K562 (cell line): ENCODE measurements around the gene KRTAP10-12. TPM values are rescaled to one million over a fixed set of nuclear protein-coding genes. Genes with fewer than 3 reads are reported as not detected.

ENCODE experiments used
- ATAC-seq: fragments of 200-7000 bp; cut with Tn5 transposase; 3 replicates; pipeline ENCODE4 v1.9.1; 2020; ENCODE audit warnings: moderate library complexity
- BruUV-seq: library from RNA; stranded (reverse); fragments of 400-500 nt; replicated peaks from 2 replicates; lab custom pipeline; 2021; lab: Mats Ljungman, UMichigan
- CTCF ChIA-PET: fragments of 300-600 bp; formaldehyde crosslinking; extraction: SDS; loops from one replicate; lab custom pipeline; 2021; ENCODE audit warnings: low intra/inter-chr PET ratio; lab: Yijun Ruan, JAX
- POLR2A ChIA-PET: fragments of 300-600, 350-650 bp; sonication (Branson Sonifier 250); formaldehyde crosslinking; extraction: SDS; loops from one replicate; lab custom pipeline; 2021; ENCODE audit warnings: antibody characterized with exemption, inconsistent platforms; lab: Yijun Ruan, JAX
- DNase-seq, 4 experiments: peaks; one replicate each; pipeline versions ENCODE4 v3.0.0 to v3.0.0-alpha.2; 2011 to 2018; ENCODE audit warnings: low spot score in 3 of 4, mixed read lengths in 3 of 4; ENCODE audit errors: extremely low read depth in 1 of 4
- FAIRE-seq: peaks from 2 replicates; lab custom pipeline; 2011; peaks lifted over from hg19 to GRCh38; lab: Jason Lieb, UNC
- H2AFZ ChIP-seq: 2 replicates; pipeline ENCODE4 v1.6.0; 2011; ENCODE audit warnings: low read depth, low read length, control low read depth, inconsistent platforms
- H3K27ac ChIP-seq: fragments of 200-600 bp; 3 replicates; pipeline ENCODE4 v1.8.0; 2011; ENCODE audit warnings: low read depth, mild to moderate bottlenecking, control low read depth, inconsistent platforms, low read length, moderate library complexity, mixed read lengths; ENCODE audit errors: extremely low read depth
- H3K27me3 ChIP-seq, 2 experiments: fragments of 300-600 bp in 1 of 2; 2 replicates in 1 of 2; 3 replicates in 1 of 2; pipeline versions ENCODE4 v1.6.0 to v1.8.0; 2011; ENCODE audit warnings: inconsistent platforms in 2 of 2, low read length in 2 of 2, mild to moderate bottlenecking in 1 of 2, mixed read lengths in 1 of 2, moderate library complexity in 1 of 2; ENCODE audit not compliant: control insufficient read depth in 2 of 2, insufficient read depth in 2 of 2
- H3K36me3 ChIP-seq: fragments of 300-600 bp; 3 replicates; pipeline ENCODE4 v1.8.0; 2011; ENCODE audit warnings: mild to moderate bottlenecking, low read length, inconsistent platforms; ENCODE audit not compliant: control insufficient read depth, insufficient read depth
- H3K4me1 ChIP-seq, 2 experiments: fragments of 200-600 bp in 1 of 2; replicated peaks in 1 of 2; 2 replicates in 1 of 2; 3 replicates in 1 of 2; pipeline versions ENCODE4 v1.5.1 to v1.8.0; 2011; ENCODE audit warnings: inconsistent platforms in 2 of 2, low read length in 2 of 2, mild to moderate bottlenecking in 1 of 2, mixed read lengths in 1 of 2, moderate library complexity in 1 of 2; ENCODE audit not compliant: control insufficient read depth in 2 of 2, insufficient read depth in 2 of 2
- H3K4me2 ChIP-seq: 2 replicates; pipeline ENCODE4 v1.6.1; 2011; ENCODE audit warnings: low read length, control low read depth, inconsistent platforms, mixed read lengths; ENCODE audit not compliant: insufficient read depth
- H3K4me3 ChIP-seq: fragments of 200-600 bp; sonication (generic), shearing (Covaris generic); 2 replicates; pipeline ENCODE4 v1.5.1; 2016; ENCODE audit warnings: control low read depth, inconsistent platforms
- H3K79me2 ChIP-seq: fragments of 200-600 bp; 3 replicates; pipeline ENCODE4 v1.8.0; 2011; ENCODE audit warnings: low read length, inconsistent platforms; ENCODE audit not compliant: control insufficient read depth, insufficient read depth
- H3K9ac ChIP-seq, 2 experiments: 2 replicates each; pipeline versions ENCODE4 v1.6.0 to v1.6.1; 2011; ENCODE audit warnings: low read depth in 2 of 2, low read length in 2 of 2, control low read depth in 1 of 2, inconsistent platforms in 1 of 2, mild to moderate bottlenecking in 1 of 2, mixed read lengths in 1 of 2; ENCODE audit not compliant: insufficient read depth in 1 of 2
- H3K9me1 ChIP-seq: one replicate; pipeline ENCODE4 v1.6.0; 2011; ENCODE audit warnings: inconsistent platforms, mild to moderate bottlenecking, low read length, moderate library complexity; ENCODE audit not compliant: control insufficient read depth, insufficient read depth
- H3K9me3 ChIP-seq: replicated peaks from 2 replicates; pipeline ENCODE4 v1.5.1; 2011; ENCODE audit warnings: low read depth, low read length, inconsistent platforms; ENCODE audit not compliant: control insufficient read depth, insufficient read depth
- H4K20me1 ChIP-seq: replicated peaks from 2 replicates; pipeline ENCODE4 v1.6.1; 2011; ENCODE audit warnings: low read length, inconsistent platforms, mixed read lengths; ENCODE audit not compliant: control insufficient read depth, insufficient read depth
- ATF1 ChIP-seq, 2 experiments: fragments of 450-650 bp in 1 of 2; IDR thresholded peaks; 2 replicates each; pipeline ENCODE4 v1.6.1; 2016; ENCODE audit warnings: missing compliant biosample characterization in 1 of 2, missing genetic modification characterization in 1 of 2
- CBFA2T3 ChIP-seq: fragments of 450-650 bp; IDR thresholded peaks from 2 replicates; pipeline ENCODE4 v1.6.1; 2017
- HDAC8 ChIP-seq: fragments of 450-650 bp; IDR thresholded peaks from 2 replicates; pipeline ENCODE4 v1.6.1; 2016; ENCODE audit warnings: mild to moderate bottlenecking, missing genetic modification characterization, moderate library complexity, missing compliant biosample characterization
- IRF2 ChIP-seq: sonication (generic); formaldehyde crosslinking; IDR thresholded peaks from 2 replicates; pipeline ENCODE4 v1.8.1; 2022; ENCODE audit warnings: mild to moderate bottlenecking, missing genetic modification reagents
- L3MBTL2 ChIP-seq: fragments of 450-650 bp; IDR thresholded peaks from 2 replicates; pipeline ENCODE4 v1.6.1; 2016; ENCODE audit warnings: mild to moderate bottlenecking, moderate library complexity
- PPARD ChIP-seq: fragments of 250-450 bp; sonication (Bioruptor Pico); IDR thresholded peaks from 2 replicates; pipeline ENCODE4 v1.8.0; 2022; ENCODE audit warnings: inconsistent platforms, mild to moderate bottlenecking, moderate library complexity
- PTTG1 ChIP-seq: fragments of 450-650 bp; IDR thresholded peaks from 2 replicates; pipeline ENCODE4 v1.6.1; 2016; ENCODE audit warnings: low read depth, mild to moderate bottlenecking, missing genetic modification characterization, missing compliant biosample characterization
- SAFB ChIP-seq: fragments of 200-400 bp; formaldehyde crosslinking; IDR thresholded peaks from 2 replicates; pipeline ENCODE4 v1.6.1; 2017; ENCODE audit warnings: low read depth, low read length, borderline replicate concordance
- SLC30A9 ChIP-seq: fragments of 250-450 bp; sonication (Bioruptor Pico); IDR thresholded peaks from 2 replicates; pipeline ENCODE4 v1.8.0; 2022; ENCODE audit warnings: mild to moderate bottlenecking, moderate library complexity
- SRSF1 ChIP-seq: fragments of 200-400 bp; formaldehyde crosslinking; IDR thresholded peaks from 2 replicates; pipeline ENCODE4 v1.6.1; 2017; ENCODE audit warnings: mild to moderate bottlenecking, low read depth, low read length, moderate library complexity
- TAF7 ChIP-seq: fragments of 450-650 bp; IDR thresholded peaks from 2 replicates; pipeline ENCODE4 v1.6.1; 2016; ENCODE audit warnings: missing genetic modification characterization, missing compliant biosample characterization
- TEAD2 ChIP-seq: fragments of 450-650 bp; IDR thresholded peaks from 2 replicates; pipeline ENCODE4 v1.6.1; 2016; ENCODE audit warnings: missing genetic modification characterization, control low read depth, missing compliant biosample characterization
- ZBED1 ChIP-seq: IDR thresholded peaks from 2 replicates; pipeline ENCODE4 v1.6.1; 2014
- ZNF57 ChIP-seq: fragments of 450-650 bp; formaldehyde crosslinking; IDR thresholded peaks from 2 replicates; pipeline ENCODE4 v1.4.0; 2020; ENCODE audit warnings: mild to moderate bottlenecking, moderate library complexity
- ZNF699 ChIP-seq: fragments of 250-450 bp; sonication (Bioruptor Pico); IDR thresholded peaks from 2 replicates; pipeline ENCODE4 v1.8.0; 2021; ENCODE audit warnings: mild to moderate bottlenecking, moderate library complexity; ENCODE audit not compliant: insufficient replicate concordance
- ZSCAN29 ChIP-seq: fragments of 450-650 bp; IDR thresholded peaks from 2 replicates; pipeline ENCODE4 v1.6.1; 2017
- WGBS: fragments of 100-300 bp; shearing (Covaris generic); methylation state at CpG from one replicate; pipeline ENCODE4 v1.1.6; 2016; ENCODE audit warnings: low coverage, mixed read lengths; ENCODE audit not compliant: insufficient coverage; ENCODE audit errors: missing lambda C conversion rate; 5-methylcytosine and 5-hydroxymethylcytosine counted together
- in situ Hi-C: fragments of 300-500 bp; cut with MboI; formaldehyde crosslinking; loops from 4 replicates; pipeline ENCODE4 v1.15.0; 2018; ENCODE audit warnings: inconsistent platforms, mixed read lengths
- intact Hi-C: fragments of 100-400 bp; cut with micrococcal nuclease; formaldehyde crosslinking; loops from 2 replicates; pipeline ENCODE4 v1.14.2; 2022
- polyA plus RNA-seq, 8 experiments: library from polyadenylated mRNA; depleted of rRNA in 4 of 8; stranded (reverse) in 5 of 8; unstranded in 3 of 8; fragments of >200 nt; fragmentation: Nextera tagmentation in 2 of 8; fragmentation: Illumina TruSeq in 1 of 8; extraction: Ambion mirVana in 2 of 8; extraction: Trizol in 1 of 8; gene quantifications; 2 replicates each; pipeline versions ENCODE4 v1.2.1 to v1.2.3, GENCODE V29; 2011 to 2014; ENCODE audit warnings: inconsistent platforms in 1 of 8, missing spikeins in 1 of 8
- total RNA-seq, 7 experiments: library from RNA; depleted of rRNA in 6 of 7; stranded (reverse); fragments of >200 nt in 6 of 7; fragmentation: Illumina TruSeq in 2 of 7; extraction: Trizol in 2 of 7; gene quantifications; 2 replicates each; pipeline versions ENCODE4 v1.2.1 to v1.2.3, GENCODE V29; 2011 to 2021; ENCODE audit warnings: low replicate concordance in 1 of 7
- TF ChIP-seq, protein P1 (sequence below): fragments of 450-650 bp; IDR thresholded peaks from 2 replicates; pipeline ENCODE4 v1.7.0; 2016; ENCODE audit warnings: borderline replicate concordance

Gene KRTAP10-12
- total and polyA plus RNA-seq, 9 of the 15 experiments (the other 6 are each of a cell fraction or from before 2014, with no cell fraction given), result not detected

DNA sequence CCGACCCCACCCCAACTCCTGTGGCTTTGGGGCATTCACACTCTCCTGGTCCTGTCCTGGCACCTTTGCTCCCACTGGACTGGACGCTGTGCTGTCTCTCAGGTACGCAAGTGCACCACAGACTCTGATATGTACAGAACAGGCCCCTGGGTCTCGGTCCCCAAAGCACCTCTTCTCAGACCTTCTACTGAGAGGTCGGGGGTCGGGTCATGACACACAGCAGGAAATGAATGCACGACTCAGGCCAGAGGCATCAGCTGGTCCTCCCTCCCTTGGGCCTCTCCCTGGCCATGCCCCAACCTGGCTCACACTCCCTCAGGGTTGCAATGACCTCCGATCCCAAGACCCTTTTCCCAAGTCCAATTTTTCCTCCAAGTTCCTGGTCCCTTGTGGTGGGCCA lies 1.8 kb upstream of the KRTAP10-12 start:
- ATAC-seq (no peak), FAIRE-seq (no peak), DNase-seq (peak in 1 of 4 experiments; percentile 6)
- no peak overlapping the region for H3K4me3 ChIP-seq
- no peaks in the 10 kb centered on the region for H3K36me3 ChIP-seq
- H3K27me3 ChIP-seq, result peaks cover 20 to 48% of the 10 kb centered on the region in 2 experiments; a peak in 4 of 5 replicates
- POLR2A ChIA-PET, result interaction anchor here (0.6 to 1.1 kb wide), 2 partner anchors 75 to 94 kb away, joined by 3 to 4 read pairs; no protein-coding TSS in a partner anchor
- no peak for TF ChIP-seq SAFB
- TF ChIP-seq CBFA2T3, result no peak
- no peak for TF ChIP-seq HDAC8 (tag)
- no peak for TF ChIP-seq ZNF699 (CRISPR knock-in tag)
- no peak for TF ChIP-seq ATF1 (CRISPR knock-in tag; IDR thresholded peaks at IDR 0.05)
- no peak for TF ChIP-seq ATF1 (tag; IDR thresholded peaks at IDR 0.05)
- CTCF ChIA-PET, result no interaction called here
- H3K9ac ChIP-seq, result no peak overlapping the region
- H4K20me1 ChIP-seq, result no peaks in the 10 kb centered on the region
- H3K4me2 ChIP-seq, result no peak overlapping the region
- H2AFZ ChIP-seq, result no peak overlapping the region
- no peaks in the 10 kb centered on the region for H3K79me2 ChIP-seq
- WGBS, result 0% methylated on average over 8 of the region's 8 CpGs
- 0 out of 5 replicates have a peak, but pooled peaks cover 0 to 4% of the 10 kb centered on the region in 2 experiments for H3K4me1 ChIP-seq
- H3K9me3 ChIP-seq, result no peaks in the 10 kb centered on the region; the same call in 1 of the 2 replicates
- in situ Hi-C loops (no loop called here), intact Hi-C loops (no loop called here)
- no peaks in the 10 kb centered on the region for H3K9me1 ChIP-seq
- BruUV-seq, result no TSS peak
- H3K27ac ChIP-seq, result no peak overlapping the region

DNA sequence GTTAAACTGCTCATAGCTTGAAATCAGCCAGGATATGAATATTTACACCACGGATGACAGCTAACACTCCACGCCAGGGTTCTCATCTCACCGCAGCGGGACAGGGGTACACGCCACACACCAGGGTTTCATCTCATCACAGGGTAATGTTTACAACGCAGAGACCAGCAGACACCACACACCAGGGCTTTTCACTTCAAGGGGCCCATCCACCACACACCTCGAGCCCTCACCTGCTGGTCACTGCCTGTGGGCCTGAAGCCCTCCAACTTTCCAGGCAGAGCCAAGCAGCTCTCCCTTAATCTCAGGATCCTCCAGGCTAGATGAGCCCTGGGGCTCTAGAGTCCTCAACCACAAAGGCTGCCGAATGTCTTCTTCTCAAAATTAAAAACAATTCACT lies 1.3 kb upstream of the KRTAP10-12 start:
- Histone ChIP-seq H3K9me1 (no peaks in the 10 kb centered on the region), H3K36me3 (no peaks in the 10 kb centered on the region), H3K79me2 (no peaks in the 10 kb centered on the region), H3K27me3 (peaks cover 24 to 53% of the 10 kb centered on the region in 2 experiments; a peak in 4 of 5 replicates), H3K4me3 (no peak overlapping the region), H3K27ac (no peak overlapping the region), H3K4me2 (no peak overlapping the region), H3K9me3 (no peaks in the 10 kb centered on the region; the same call in 1 of the 2 replicates), H4K20me1 (no peaks in the 10 kb centered on the region), H3K4me1 (0 out of 5 replicates have a peak, but pooled peaks cover 0 to 4% of the 10 kb centered on the region in 2 experiments), H2AFZ (no peak overlapping the region), H3K9ac (no peak overlapping the region)
- ChIA-PET POLR2A (interaction anchor here (1.1 kb wide), 2 partner anchors 11 to 75 kb away, joined by 3 to 4 read pairs; no protein-coding TSS in a partner anchor), CTCF (no interaction called here)
- no peak for ATAC-seq
- WGBS, result under 1% methylated on average over 8 of the region's 8 CpGs
- in situ Hi-C loops (no loop called here), intact Hi-C loops (no loop called here)
- no TSS peak for BruUV-seq
- no peak for DNase-seq
- no peak for FAIRE-seq
- TF ChIP-seq SLC30A9 (no peak), SRSF1 (no peak), ZSCAN29 (no peak), PPARD (no peak), PTTG1 (tag) (no peak), ZNF57 (no peak), ZBED1 (no peak), IRF2 (CRISPR knock-in tag) (no peak), L3MBTL2 (no peak), TAF7 (tag) (no peak), TEAD2 (no peak)
- TF ChIP-seq, protein P1, sequence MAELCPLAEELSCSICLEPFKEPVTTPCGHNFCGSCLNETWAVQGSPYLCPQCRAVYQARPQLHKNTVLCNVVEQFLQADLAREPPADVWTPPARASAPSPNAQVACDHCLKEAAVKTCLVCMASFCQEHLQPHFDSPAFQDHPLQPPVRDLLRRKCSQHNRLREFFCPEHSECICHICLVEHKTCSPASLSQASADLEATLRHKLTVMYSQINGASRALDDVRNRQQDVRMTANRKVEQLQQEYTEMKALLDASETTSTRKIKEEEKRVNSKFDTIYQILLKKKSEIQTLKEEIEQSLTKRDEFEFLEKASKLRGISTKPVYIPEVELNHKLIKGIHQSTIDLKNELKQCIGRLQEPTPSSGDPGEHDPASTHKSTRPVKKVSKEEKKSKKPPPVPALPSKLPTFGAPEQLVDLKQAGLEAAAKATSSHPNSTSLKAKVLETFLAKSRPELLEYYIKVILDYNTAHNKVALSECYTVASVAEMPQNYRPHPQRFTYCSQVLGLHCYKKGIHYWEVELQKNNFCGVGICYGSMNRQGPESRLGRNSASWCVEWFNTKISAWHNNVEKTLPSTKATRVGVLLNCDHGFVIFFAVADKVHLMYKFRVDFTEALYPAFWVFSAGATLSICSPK, result no peak
